Measurements from ENCODE around the gene UGT1A7.

UGT1A7 gene

GRCh38 chr2:233818639-233819621, 137.2 kb downstream of the UGT1A7 start:
- TF ChIP-seq CTCF (IDR thresholded peaks at IDR 0.05) = no peak

- no peak for TF ChIP-seq CTCF (IDR thresholded peaks at IDR 0.05)
Observed at GRCh38 chr2:233819884-233820773, 138.4 kb downstream of the UGT1A7 start.

- no peak for TF ChIP-seq CTCF (IDR thresholded peaks at IDR 0.05)
Observed at GRCh38 chr2:233820774-233821105, 139.0 kb downstream of the UGT1A7 start.

GRCh38 chr2:233821196-233821595, 139.5 kb downstream of the UGT1A7 start:
- no peak for TF ChIP-seq CTCF (IDR thresholded peaks at IDR 0.05)

GRCh38 chr2:233821709-233822100, 140.0 kb downstream of the UGT1A7 start:
- no peak for TF ChIP-seq CTCF (IDR thresholded peaks at IDR 0.05)

- TF ChIP-seq CTCF (IDR thresholded peaks at IDR 0.05) = no peak
Observed at GRCh38 chr2:233822101-233822771, 140.5 kb downstream of the UGT1A7 start.

Measured in LNCAP (cell line).